Right lobe of liver (tissue), 4 donors: ENCODE data around the gene PRKCA.

Experiments used
- POLR2A ChIP-seq: fragments of 450-650 bp; IDR thresholded peaks from one replicate; pipeline ENCODE4 v1.6.1; 2017; ENCODE audit warnings: antibody characterized with exemption, mild to moderate bottlenecking
- TF ChIP-seq, protein P1 (sequence below), 4 donors: fragments of 200-600 bp in 3 of 4; fragments of 450-650 bp in 1 of 4; IDR thresholded peaks; one replicate each; pipeline versions ENCODE4 v1.5.1 to v1.8.0; 2016 to 2022; ENCODE audit warnings: antibody characterized with exemption in 4 of 4, mild to moderate bottlenecking in 2 of 4
- donor health status: DM: no; HTN: no; CAD: no.
- donor health status: DM: no; HTN: no; CAD: no.
- donor health status: DM: no; HTN: yes; CAD: no.

DNA sequence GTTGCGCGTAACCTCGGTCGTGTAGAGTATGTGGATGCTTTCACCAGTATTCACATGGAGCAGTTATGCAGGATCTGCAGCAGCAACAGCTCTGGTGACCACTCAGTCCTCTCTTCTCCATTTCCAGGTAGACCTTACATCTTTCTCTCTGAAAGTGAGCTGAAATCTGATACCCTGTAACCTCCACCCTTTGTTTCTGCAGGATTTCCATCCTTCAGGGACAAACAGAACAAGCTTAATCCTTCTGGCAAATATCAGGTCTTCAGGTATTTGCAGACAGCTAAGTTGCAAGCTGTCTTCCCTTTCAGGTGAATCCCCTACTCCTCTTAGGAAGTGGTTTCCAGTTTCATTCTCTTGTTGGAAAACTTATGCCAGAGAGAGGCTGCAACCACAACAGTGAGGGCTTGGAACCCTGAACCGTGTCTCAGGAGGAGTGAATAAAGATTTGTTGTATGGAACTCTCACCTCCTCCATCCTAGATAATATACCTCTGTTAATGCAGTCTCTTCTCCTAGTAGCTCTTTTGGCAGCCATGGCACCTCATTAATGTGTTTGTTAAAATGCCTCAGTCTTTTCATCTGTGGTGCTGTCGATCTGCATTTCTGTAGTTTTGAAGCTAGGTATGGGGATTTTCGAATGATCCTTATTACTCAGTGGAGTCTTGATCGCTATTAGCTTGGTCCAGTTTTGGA, 172.5 kb downstream of the PRKCA start:
- TF ChIP-seq, protein P1, sequence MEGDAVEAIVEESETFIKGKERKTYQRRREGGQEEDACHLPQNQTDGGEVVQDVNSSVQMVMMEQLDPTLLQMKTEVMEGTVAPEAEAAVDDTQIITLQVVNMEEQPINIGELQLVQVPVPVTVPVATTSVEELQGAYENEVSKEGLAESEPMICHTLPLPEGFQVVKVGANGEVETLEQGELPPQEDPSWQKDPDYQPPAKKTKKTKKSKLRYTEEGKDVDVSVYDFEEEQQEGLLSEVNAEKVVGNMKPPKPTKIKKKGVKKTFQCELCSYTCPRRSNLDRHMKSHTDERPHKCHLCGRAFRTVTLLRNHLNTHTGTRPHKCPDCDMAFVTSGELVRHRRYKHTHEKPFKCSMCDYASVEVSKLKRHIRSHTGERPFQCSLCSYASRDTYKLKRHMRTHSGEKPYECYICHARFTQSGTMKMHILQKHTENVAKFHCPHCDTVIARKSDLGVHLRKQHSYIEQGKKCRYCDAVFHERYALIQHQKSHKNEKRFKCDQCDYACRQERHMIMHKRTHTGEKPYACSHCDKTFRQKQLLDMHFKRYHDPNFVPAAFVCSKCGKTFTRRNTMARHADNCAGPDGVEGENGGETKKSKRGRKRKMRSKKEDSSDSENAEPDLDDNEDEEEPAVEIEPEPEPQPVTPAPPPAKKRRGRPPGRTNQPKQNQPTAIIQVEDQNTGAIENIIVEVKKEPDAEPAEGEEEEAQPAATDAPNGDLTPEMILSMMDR (IDR thresholded peaks at IDR 0.05), result no peak
- TF ChIP-seq POLR2A, result no peak
